GM23248 (cell line): Measurements from ENCODE around the gene SEMA5B. TPM values are rescaled to one million over a fixed set of nuclear protein-coding genes. Genes with fewer than 3 reads are reported as not detected.

Experiments used
- DNase-seq: peaks from one replicate; pipeline ENCODE4 v3.0.0-alpha.2; 2015
- H2AFZ ChIP-seq: fragments of 200-600 bp; sonication (generic); 2 replicates; pipeline ENCODE4 v1.6.1; 2016; ENCODE audit warnings: antibody characterized with exemption
- H3F3A ChIP-seq: fragments of 200-600 bp; sonication (generic); 2 replicates; pipeline ENCODE4 v1.6.1; 2016; ENCODE audit warnings: mild to moderate bottlenecking, antibody characterized with exemption, mixed run types; ENCODE audit not compliant: insufficient read depth
- H3K27ac ChIP-seq: fragments of 200-600 bp; sonication (generic); 2 replicates; pipeline ENCODE4 v1.5.1; 2016; ENCODE audit warnings: mild to moderate bottlenecking
- H3K27me3 ChIP-seq: fragments of 200-600 bp; sonication (generic); replicated peaks from 2 replicates; pipeline ENCODE4 v1.6.1; 2016; ENCODE audit warnings: mild to moderate bottlenecking; ENCODE audit not compliant: insufficient read depth
- H3K36me3 ChIP-seq: fragments of 200-600 bp; sonication (generic); 2 replicates; pipeline ENCODE4 v1.6.1; 2016; ENCODE audit warnings: low read depth, mild to moderate bottlenecking
- H3K4me1 ChIP-seq: fragments of 200-600 bp; sonication (generic); 2 replicates; pipeline ENCODE4 v1.6.1; 2016; ENCODE audit warnings: mild to moderate bottlenecking; ENCODE audit not compliant: insufficient read depth
- H3K4me2 ChIP-seq: fragments of 200-600 bp; sonication (generic); one replicate; pipeline ENCODE4 v1.6.1; 2016; ENCODE audit warnings: mild to moderate bottlenecking; ENCODE audit not compliant: unreplicated experiment
- H3K4me3 ChIP-seq: fragments of 200-600 bp; sonication (generic); 2 replicates; pipeline ENCODE4 v1.5.1; 2016; ENCODE audit warnings: mild to moderate bottlenecking
- H3K79me2 ChIP-seq: fragments of 200-600 bp; sonication (generic); 2 replicates; pipeline ENCODE4 v1.6.1; 2016; ENCODE audit warnings: mild to moderate bottlenecking; ENCODE audit not compliant: insufficient read depth
- H3K9ac ChIP-seq: fragments of 200-600 bp; sonication (generic); 2 replicates; pipeline ENCODE4 v1.6.1; 2016; ENCODE audit warnings: mild to moderate bottlenecking
- H3K9me2 ChIP-seq: fragments of 200-600 bp; sonication (generic); 2 replicates; pipeline ENCODE4 v1.6.1; 2016; ENCODE audit warnings: mixed run types, mild to moderate bottlenecking, moderate library complexity; ENCODE audit not compliant: insufficient read depth
- H3K9me3 ChIP-seq: fragments of 200-600 bp; sonication (generic); one replicate; pipeline ENCODE4 v1.6.1; 2017; ENCODE audit warnings: low read depth
- H4K20me1 ChIP-seq: fragments of 200-600 bp; sonication (generic); 2 replicates; pipeline ENCODE4 v1.6.0; 2016; ENCODE audit not compliant: insufficient read depth
- EZH2 ChIP-seq: fragments of 200-600 bp; sonication (generic); IDR thresholded peaks from 2 replicates; pipeline ENCODE4 v1.6.1; 2018; ENCODE audit warnings: antibody characterized with exemption, mild to moderate bottlenecking; ENCODE audit not compliant: insufficient read depth, poor library complexity, severe bottlenecking
- EZH2phosphoT487 ChIP-seq: fragments of 200-600 bp; sonication (generic); IDR thresholded peaks from 2 replicates; pipeline ENCODE4 v1.6.1; 2018; ENCODE audit warnings: antibody characterized with exemption, moderate library complexity, mild to moderate bottlenecking, low read depth; ENCODE audit not compliant: insufficient read depth
- WGBS, 2 experiments: methylation state at CpG; one replicate each; pipeline ENCODE4 v1.1.6; 2015 to 2017; ENCODE audit warnings: low lambda C conversion rate in 2 of 2, low coverage in 1 of 2; ENCODE audit errors: missing lambda C conversion rate in 2 of 2; 5-methylcytosine and 5-hydroxymethylcytosine counted together
- in situ Hi-C: fragments of 300-500 bp; cut with MboI; formaldehyde crosslinking; loops from 2 replicates; pipeline ENCODE4 v1.15.0; 2020
- polyA plus RNA-seq: library from polyadenylated mRNA; unstranded; fragments of >200 nt; fragmentation: Nextera tagmentation; extraction: Ambion mirVana; gene quantifications from 2 replicates; pipeline ENCODE4 v1.2.1, GENCODE V29; 2016
- total RNA-seq: library from RNA; depleted of rRNA; stranded (reverse); fragments of >200 nt; shearing (Covaris generic); gene quantifications from 2 replicates; pipeline ENCODE4 v1.2.3, GENCODE V29; 2014; rRNA removed

SEMA5B gene, protein sequence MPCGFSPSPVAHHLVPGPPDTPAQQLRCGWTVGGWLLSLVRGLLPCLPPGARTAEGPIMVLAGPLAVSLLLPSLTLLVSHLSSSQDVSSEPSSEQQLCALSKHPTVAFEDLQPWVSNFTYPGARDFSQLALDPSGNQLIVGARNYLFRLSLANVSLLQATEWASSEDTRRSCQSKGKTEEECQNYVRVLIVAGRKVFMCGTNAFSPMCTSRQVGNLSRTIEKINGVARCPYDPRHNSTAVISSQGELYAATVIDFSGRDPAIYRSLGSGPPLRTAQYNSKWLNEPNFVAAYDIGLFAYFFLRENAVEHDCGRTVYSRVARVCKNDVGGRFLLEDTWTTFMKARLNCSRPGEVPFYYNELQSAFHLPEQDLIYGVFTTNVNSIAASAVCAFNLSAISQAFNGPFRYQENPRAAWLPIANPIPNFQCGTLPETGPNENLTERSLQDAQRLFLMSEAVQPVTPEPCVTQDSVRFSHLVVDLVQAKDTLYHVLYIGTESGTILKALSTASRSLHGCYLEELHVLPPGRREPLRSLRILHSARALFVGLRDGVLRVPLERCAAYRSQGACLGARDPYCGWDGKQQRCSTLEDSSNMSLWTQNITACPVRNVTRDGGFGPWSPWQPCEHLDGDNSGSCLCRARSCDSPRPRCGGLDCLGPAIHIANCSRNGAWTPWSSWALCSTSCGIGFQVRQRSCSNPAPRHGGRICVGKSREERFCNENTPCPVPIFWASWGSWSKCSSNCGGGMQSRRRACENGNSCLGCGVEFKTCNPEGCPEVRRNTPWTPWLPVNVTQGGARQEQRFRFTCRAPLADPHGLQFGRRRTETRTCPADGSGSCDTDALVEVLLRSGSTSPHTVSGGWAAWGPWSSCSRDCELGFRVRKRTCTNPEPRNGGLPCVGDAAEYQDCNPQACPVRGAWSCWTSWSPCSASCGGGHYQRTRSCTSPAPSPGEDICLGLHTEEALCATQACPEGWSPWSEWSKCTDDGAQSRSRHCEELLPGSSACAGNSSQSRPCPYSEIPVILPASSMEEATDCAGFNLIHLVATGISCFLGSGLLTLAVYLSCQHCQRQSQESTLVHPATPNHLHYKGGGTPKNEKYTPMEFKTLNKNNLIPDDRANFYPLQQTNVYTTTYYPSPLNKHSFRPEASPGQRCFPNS
- total RNA-seq (not detected in 2 replicates), polyA plus RNA-seq (not detected in 2 replicates)

DNA sequence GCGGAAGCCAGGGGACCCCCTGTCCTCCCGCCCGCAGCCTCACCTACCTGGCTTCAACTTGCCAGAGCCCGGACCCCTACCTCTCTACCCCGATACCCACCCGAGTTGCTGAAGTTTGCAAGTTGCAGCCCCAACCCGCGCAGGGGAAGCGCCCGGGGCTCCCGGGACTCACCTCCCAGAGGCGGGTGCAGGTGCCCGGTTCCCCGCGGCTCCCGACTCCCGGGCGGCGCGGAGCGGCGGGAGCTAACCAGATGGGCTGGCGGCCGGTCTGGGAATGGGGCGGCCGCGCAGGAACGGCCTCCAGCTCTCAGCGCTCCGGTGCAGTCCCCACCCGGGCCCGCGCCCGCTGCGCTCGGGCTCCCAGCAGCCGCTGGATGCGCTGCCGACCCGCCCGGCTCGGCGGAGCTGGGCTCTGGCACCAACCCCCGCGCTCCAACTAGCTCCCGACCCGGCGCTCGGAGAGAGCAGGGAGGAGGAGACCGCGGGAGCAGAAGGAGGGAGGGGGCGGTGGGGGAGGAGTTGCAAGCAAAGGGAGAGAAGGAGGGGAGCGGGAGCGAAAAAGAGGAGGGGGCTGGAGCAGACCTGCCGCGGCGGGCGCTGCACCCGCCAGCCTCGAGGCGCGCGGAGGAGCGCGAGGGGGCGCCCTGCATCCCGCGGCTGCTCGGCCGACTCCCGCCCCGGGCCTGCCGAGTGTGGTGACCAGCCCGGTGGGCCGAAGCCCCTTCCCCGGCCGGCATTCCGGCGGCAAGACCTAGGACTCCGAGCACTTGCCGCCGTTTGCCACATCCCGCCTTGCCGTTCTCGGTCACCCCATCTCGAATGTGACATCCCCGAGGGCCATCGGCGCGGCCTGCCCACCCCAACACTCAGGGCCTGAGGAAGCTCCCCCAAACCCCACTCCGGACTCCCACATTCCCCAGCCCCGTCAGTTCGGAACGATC, at the start of gene SEMA5B:
Gene SEMA5B (minus strand): TSS at position 472 of the 941 bp plus-strand sequence. CDS start 66,500 bp downstream, outside the sequence.
- no peaks in the 10 kb centered on the region for H3K36me3 ChIP-seq
- H3K9me2 ChIP-seq = no peaks in the 10 kb centered on the region
- peak within 1 kb of the TSS; percentile 65 for H3K4me3 ChIP-seq
- H2AFZ ChIP-seq = peak within 1 kb of the TSS; percentile 82
- TF ChIP-seq EZH2 (no peak), EZH2phosphoT487 (peak; percentile 21; the same call in 1 of the 2 replicates)
- DNase-seq = peak; percentile 59
- H4K20me1 ChIP-seq = no peaks in the 10 kb centered on the region
- no peaks in the 10 kb centered on the region for H3K9me3 ChIP-seq
- H3F3A ChIP-seq = no peaks in the 10 kb centered on the region
- no peak within 1 kb of the TSS for H3K27ac ChIP-seq
- peak within 1 kb of the TSS; percentile 82 for H3K4me2 ChIP-seq
- H3K27me3 ChIP-seq = peaks cover 87% of the 10 kb centered on the region
- WGBS, 2 experiments = 1% methylated on average over 28 to 65 of the region's 94 CpGs
- H3K4me1 ChIP-seq = 0 out of 2 replicates have a peak, but pooled peaks cover 9% of the 10 kb centered on the region
- no peak within 1 kb of the TSS for H3K9ac ChIP-seq
- in situ Hi-C loops = no loop called here
- H3K79me2 ChIP-seq = no peaks in the 10 kb centered on the region

DNA sequence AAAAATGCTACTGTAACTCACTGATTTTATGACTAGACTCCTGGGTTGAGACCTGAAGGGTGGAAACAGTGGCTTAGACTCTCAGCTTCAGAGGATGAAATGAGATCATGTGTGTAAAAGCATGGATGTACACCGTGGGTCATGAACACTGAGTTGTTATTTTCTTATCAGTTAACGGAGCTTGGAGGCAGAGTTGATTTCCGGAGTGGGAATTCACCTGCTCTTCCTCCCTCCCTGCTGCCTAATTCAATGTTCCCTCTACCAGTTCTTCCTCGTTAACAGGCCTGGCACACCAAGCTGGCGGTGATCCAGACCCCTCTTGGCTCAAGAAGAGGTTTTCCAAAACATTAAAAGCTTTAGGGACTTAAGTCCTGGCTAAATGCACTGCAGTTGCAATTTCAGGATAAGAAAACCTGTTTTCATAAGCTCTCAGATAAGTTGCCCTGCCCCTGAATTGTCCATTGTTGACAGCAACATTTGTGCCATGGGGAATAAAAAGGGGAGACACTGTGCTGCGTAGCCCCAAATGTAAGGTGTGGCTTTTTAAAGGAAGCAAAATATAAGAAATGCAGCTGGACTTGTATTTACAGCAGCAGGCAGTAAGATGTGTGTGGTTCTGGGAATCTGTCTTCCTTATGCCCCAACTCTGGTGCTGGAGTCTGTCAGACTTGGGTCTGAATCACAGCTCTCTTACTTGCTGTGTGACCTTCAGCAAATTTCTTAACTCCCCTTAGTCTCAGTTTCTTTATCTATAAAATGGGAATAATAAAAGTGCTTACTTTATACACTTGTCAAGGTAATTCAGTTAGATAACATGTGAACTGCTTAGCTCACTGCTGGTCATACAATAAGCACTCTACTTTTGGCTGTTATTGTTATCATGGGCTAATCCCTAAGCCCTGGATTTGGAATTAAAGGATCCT, 49.2 kb upstream of the SEMA5B start:
- no peak overlapping the region for H3K4me2 ChIP-seq
- peaks cover 47% of the 10 kb centered on the region; the same call in 1 of the 2 replicates for H3F3A ChIP-seq

DNA sequence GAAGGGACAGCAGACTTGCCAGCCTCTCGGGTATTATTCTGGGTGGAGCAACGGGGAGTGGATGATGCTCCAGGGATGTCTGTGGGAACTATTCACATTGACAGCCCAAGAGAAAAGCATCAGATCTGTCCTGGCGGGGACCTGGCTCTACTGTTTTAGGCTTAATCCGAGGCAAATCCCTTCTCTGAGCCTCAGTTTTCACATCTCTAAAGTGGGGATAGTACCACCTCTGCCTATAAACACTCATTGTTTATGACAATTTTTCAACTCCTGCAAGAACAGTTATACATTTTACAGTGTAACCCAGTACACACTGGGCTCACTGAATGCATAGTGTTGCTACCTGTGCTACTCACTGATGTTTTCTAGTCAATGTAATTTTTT, 48.5 kb upstream of the SEMA5B start:
- DNase-seq = no peak
- TF ChIP-seq EZH2 (no peak), EZH2phosphoT487 (no peak)
- in situ Hi-C loops = no loop called here
- Histone ChIP-seq H3K36me3 (no peaks in the 10 kb centered on the region), H3K79me2 (peaks cover 96% of the 10 kb centered on the region), H3K9me3 (no peaks in the 10 kb centered on the region), H3K27ac (no peak overlapping the region), H3K4me1 (peaks cover 37% of the 10 kb centered on the region), H3K9me2 (no peaks in the 10 kb centered on the region), H4K20me1 (no peaks in the 10 kb centered on the region; the same call in 1 of the 2 replicates), H2AFZ (no peak overlapping the region), H3K4me2 (no peak overlapping the region), H3K4me3 (no peak overlapping the region), H3K27me3 (no peaks in the 10 kb centered on the region), H3K9ac (no peak overlapping the region), H3F3A (peaks cover 47% of the 10 kb centered on the region; the same call in 1 of the 2 replicates)
- 74 to 77% methylated on average over 4 of the region's 4 CpGs for WGBS, 2 experiments

More for the DNA sequence above, 49.2 kb upstream of the SEMA5B start:
- Histone ChIP-seq H3K4me1 (peaks cover 44% of the 10 kb centered on the region), H2AFZ (no peak overlapping the region), H3K9me2 (no peaks in the 10 kb centered on the region), H3K9ac (no peak overlapping the region), H3K79me2 (peaks cover 96% of the 10 kb centered on the region), H3K27ac (no peak overlapping the region), H3K9me3 (no peaks in the 10 kb centered on the region), H3K27me3 (no peaks in the 10 kb centered on the region), H3K4me3 (no peak overlapping the region), H3K36me3 (no peaks in the 10 kb centered on the region), H4K20me1 (no peaks in the 10 kb centered on the region; the same call in 1 of the 2 replicates)
- TF ChIP-seq EZH2phosphoT487 (no peak), EZH2 (no peak)
- in situ Hi-C loops = no loop called here
- no peak for DNase-seq
- WGBS, 2 experiments = 53 to 57% methylated on average over 6 of the region's 6 CpGs
